Measurements from ENCODE around the gene CAV1.

Gene CAV1

DNA sequence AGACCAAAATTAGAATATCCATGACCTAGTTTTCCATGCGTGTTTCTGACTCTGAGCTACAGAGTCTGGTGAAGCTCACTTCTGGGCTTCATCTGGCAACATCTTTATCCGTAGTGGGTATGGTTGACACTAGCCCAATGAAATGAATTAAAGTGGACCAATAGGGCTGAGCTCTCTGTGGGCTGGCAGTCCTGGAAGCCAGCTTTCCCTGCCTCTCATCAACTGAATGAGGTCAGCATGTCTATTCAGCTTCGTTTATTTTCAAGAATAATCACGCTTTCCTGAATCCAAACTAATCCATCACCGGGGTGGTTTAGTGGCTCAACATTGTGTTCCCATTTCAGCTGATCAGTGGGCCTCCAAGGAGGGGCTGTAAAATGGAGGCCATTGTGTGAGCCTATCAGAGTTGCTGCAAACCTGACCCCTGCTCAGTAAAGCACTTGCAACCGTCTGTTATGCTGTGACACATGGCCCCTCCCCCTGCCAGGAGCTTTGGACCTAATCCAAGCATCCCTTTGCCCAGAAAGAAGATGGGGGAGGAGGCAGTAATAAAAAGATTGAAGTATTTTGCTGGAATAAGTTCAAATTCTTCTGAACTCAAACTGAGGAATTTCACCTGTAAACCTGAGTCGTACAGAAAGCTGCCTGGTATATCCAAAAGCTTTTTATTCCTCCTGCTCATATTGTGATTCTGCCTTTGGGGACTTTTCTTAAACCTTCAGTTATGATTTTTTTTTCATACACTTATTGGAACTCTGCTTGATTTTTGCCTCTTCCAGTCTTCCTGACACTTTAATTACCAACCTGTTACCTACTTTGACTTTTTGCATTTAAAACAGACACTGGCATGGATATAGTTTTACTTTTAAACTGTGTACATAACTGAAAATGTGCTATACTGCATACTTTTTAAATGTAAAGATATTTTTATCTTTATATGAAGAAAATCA, 35.5 kb downstream of the CAV1 start:
- no peak for DNase-seq

DNA sequence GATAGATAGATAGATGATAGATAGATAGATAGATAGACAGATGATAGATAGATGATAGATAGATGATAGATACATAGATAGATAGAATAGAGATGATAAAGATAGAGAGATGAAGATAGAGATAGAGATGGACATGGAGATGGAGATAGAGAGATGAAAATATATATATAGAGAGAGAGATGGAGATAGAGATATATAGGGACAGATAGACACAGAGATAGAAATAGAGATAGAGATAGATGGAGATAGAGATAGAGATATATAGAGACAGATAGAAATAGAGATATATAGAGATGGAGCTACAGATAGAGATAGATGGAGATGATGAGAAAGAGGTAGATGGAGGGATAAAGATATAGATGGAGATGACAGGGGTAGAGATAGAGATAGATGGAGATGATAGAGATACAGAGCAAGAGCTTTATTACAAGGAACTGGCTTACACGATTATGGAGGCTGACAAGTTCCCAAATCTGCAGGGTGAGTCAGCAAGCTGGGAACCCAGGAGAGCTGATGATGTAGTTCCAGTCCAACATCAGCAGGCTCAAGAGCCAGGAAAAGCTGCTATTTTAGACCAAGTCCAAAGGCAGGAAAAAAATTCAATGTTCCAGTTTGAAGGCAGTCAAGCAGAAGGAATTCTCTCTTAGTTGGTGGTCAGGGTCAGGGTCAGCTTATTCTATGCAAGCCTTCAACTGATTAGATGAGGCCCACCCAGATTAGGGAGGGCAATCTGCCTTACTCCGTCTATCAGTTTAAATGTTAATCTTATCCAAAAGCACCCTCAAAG, 37.1 kb downstream of the CAV1 start:
- DNase-seq: no peak

DNA sequence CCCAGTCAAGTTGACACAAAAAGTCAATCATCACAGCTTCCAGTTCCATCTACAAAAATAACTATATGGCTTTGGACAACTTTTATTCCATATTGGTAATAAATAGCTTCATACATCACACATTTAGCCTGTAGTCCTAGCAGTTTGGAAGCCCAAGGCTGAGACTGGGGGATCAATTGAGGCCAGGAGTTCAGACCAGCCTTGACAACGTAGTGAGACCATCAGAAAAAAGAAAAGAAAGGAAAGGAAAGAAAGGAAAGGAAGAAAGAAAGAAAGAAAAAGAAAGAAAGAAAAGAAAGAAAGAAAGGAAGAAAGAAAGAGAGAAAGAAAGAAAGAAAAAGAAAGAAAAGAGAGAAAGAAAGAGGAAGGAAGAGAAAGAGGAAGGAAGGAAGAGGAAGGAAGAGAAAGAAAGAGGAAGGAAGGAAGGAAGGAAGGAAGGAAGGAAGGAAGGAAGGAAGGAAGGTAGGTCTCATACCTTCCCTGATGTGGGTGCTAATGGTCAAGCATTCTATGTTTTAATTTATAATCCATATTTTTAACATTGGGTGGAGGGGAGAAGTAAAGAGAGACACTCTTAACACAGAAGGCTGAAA, 37.8 kb downstream of the CAV1 start:
- DNase-seq: no peak

DNA sequence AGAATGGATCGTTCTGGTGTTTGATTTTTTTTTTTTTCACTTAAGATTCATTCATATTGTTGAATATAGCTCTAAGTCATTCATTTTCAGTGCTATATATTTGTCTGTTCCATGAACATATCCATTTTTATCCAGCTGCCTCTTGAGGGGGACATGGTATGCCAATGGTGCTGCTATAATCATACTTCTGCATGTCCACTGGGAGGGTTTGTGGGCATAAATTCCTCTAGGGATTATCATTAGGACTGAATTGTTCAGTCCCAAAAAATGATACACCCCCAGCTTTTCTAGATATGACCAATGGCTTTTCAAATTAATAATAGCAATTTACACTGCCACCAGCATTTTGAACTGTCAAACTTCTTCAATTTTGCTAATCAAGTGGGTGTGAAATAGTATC, 41.1 kb downstream of the CAV1 start:
- no peak for DNase-seq

DNA sequence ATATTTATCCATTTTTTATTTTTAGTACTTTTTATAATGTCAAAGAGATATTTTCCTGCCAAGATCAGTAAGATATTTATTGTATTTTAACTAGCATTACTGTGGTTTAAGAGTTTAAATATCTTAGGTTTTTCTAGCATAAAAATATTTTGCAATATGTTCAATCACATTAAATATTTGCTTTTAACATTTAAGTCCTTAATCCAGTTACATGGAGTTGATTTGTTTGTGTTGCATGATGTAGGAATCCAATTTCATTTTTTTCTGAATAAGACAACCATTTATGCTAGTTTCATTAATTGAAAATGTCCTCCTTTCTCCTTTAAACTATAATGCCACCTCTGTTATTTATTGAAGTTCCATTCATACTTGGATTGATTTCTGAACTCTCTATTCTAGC, 41.8 kb downstream of the CAV1 start:
- no peak for DNase-seq

DNA sequence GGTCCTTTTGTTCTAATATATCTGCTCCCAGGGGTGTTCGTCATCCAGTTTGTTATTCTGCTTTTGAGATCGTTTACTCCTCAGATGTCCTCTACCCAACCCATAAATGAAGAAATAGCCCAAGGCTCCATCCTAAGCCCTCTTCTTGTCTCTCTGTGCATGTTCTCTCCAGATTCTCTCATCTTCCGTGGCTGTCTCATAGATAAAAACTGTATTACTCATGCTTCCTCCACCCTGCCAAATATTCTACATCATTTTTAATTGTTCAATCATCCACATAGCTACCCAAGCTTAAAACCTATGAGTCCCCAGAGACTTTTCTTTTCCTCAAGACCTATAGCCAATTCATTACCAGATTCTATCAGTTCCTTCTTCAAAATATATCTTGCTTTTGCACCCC, 44.9 kb downstream of the CAV1 start:
- peak; percentile 98 for DNase-seq

DNA sequence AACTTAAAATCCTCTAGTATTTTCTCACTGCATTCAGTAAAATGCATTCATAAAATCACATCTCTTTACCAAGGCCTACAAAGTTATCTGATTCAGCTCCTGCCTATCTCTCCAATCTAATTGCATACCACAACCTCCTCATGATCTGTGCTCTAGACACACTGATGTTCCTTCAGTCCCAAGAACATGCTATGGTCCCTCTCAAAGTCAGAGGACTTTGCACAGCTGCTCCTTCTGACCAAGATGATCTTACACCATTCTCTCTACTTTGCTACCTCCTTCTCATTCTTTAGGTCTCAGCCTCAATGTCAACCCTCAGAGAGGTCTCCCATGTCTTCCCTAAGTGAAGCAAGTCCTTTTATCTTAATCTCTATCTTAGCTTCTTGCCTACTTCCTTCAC, 45.5 kb downstream of the CAV1 start:
- no peak for DNase-seq

DNA sequence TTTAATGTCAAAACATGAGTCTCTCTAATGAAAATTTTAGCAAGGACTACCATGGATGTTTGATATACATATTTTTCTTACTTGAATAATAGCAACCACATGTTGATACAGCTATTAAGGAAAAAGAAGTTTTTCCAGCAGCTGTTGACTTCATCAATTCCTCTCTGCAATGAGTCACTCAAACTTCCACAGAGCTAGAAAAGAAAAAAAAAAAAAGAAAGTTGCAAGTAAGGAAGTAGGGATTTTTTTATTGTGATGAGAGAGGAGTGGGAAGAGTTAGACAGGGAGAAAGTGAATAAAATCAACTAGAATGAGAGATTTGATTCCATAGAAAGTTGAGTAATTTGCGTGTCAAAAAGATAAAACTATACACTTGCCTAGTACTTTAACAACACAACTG, 46.2 kb downstream of the CAV1 start:
- peak; percentile 93 for DNase-seq

DNA sequence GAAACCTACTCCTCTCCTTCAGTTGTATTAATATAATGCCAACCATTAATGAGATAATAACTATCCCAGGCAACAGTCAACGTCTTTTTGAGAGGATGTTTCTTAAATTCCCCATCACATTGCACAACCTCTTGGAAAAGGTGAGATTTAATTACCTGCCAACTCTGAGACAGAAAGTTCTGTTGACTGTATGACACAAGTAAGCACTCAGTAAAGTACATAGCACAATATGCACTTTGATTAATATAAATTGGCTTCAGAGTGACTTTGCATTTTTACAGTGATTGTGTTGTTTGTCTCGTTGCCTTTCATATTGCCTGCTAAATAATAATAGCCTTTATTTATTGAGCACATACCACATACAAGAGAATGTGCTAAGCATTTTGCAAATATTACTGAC, 46.7 kb downstream of the CAV1 start:
- DNase-seq: no peak

DNA sequence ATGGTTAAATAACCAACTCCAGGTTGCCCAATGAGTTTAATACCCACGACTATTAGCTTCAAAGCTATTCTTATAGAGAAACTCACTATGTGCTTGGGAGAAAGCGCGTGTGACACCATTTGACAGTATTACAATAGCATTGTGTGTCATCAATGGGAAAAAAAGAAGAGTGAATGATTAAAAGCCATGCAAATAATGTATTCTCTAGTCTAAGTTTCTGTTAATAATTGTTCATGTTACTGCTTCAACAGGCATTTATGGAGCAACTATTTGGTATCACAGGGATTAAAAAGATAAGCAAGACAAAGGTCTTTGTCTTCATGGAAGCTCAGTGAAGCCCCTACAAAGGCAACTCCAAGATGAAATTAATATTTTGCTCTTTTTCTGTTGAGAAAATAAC, 47.2 kb downstream of the CAV1 start:
- DNase-seq: no peak

DNA sequence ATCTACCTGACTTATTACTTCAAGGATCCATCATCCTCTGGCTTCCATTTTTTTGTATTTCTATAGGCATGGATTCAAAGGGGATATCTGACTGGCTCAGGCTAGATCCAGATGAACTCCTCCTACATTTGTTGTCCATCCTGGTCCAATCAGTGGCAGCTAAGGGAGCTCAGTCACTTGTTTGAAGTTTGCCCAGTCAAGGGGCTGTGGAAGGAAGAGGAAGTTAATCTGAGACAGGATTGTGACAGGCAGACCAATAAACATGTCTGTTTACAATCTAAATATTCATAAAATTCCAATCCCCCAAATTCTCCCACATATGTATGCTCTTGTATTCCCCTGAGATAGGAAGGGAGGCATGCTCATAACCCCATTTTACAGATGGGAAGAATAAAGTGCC, 48.7 kb downstream of the CAV1 start:
- no peak for DNase-seq

DNA sequence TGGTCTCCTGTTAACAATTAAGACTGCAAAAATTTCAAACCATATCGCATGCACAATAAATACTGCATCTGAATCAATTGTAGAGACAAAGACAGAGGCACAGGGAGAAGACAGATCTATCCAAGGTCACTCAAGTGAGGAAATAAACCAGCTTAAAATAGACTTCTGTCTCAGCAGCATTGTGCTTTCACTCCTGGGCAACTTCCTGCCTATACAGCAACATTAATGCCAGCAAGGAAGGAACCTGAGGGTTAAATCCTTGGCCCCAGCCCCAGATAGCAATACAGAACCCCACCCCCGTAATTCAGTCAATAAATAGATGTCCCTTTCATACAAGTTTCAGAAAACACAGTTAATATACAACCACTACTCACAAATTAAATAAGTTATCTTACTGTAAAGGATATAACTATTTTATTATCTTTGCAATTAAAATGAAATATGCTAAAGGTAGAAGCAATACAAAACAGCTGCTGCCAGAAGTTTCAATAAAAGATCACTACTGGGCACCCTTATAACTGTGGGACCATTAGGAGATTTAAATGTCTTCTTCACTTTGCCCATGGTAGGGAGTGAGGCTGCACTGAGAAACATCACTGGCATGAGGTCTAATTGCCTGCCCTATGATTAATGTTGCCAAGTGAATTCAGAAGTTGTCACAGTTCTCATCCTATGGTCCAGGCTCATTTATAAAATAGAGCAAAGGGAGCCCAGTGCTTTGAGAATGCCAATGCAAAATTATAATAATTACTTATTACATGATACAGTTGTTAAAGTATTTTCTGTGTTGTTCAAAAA, 49.4 kb downstream of the CAV1 start:
- DNase-seq: no peak

DNA sequence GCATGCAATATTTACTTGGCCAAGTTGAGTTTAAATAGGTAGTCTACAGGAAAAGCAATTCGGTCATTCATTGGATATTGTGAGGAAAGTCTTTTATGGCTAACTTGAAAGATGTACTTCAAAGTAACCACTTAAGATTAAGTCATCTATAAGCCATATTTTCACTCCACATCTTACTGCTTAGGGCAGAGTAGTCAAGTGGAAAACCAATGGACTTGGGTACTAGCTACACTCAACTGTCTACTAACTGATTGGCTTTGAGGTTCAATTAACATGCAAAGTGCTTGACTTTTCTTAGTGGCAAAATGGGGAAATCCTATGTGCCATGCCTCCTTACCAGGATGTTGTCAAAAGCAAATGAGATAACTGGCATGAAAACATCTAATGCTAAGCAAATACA, 51.0 kb downstream of the CAV1 start:
- no peak for DNase-seq

DNA sequence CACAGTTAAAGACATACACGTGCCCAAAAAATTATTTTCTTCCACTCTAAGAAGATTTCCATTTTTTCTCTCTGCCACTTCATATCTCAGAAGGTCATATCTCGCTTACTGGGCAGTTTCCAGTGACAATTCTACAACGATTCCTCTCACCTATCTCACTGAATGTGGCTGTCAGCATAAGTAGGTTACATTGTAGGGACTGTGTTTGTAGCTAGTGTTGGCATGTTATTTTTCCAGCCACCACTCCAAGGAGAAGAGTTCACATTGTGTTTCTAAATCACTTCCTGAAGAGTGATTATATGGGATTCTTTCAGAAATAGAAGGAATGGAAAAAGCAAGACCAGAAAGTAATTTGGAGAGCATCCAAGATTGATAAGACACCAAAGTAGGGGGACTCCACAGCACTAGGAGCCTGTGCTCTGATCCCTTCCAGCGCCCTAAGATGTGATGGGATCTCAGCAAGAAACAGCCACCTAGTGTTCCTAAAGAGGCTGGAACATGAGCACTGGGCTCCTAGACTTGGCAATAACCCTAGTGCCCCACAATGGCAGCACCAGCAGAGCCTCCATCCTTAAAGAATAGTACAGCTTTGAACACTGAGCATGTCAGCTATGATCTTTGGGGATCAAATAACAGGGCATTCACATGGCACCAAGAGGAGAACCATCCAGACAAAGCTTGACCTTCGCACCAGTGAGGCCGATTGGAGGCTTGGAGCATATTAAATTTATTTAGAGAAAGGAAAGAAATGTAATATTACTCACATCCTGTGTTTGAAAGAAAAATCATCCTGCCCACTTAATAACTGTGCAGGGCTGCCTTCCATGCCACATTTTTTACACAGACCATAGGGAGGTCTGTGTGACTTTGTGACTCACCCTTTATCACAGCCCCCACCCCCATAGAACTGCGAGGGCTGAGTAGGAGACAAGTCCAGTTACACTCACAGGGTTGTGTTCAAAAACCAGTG, 51.8 kb downstream of the CAV1 start:
- DNase-seq: peak; percentile 98

DNA sequence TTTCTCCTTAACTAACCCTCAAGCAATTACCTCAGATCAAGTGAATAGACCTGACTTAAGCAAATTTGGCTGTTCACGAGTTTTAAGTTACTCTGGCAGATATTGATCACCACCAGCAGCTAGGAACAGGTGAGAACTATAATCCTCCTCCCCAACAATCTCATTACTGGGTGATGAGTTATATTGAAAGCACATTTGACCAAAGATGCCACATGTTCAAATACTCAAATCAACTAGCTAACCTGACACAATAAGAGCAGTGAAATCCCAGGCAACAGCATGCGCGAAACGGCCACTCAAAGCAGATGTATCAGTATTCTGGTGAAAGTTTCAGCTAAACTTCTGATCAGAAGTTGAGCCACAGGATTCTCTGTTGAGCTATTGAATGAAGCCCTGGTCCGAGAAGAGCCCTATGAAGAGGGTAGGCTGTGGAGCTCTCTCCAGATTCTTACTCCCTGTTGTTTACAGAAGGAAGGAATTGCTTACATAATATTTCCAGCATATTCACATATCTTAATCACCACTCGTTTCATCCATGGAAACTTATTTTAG, 52.6 kb downstream of the CAV1 start:
- no peak for DNase-seq

DNA sequence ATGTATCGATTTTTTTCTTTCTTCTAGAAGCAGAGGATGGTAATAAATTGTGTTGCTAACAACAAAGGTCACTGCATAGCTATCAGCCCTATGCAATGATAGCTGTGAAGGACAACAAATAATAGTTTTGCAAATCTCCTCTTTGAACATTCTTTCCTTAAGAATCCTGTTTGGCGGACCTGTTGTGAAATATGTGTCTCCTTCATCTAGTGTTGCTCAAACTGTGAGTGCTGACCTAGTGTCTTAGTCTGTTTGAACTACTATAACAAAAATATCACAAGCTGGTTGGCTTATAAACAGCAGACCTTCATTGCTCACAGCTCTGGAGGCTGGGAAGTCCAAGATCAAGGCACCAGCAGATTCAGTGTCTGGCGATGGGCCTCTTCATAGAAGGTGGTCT, 53.7 kb downstream of the CAV1 start:
- DNase-seq: no peak

DNA sequence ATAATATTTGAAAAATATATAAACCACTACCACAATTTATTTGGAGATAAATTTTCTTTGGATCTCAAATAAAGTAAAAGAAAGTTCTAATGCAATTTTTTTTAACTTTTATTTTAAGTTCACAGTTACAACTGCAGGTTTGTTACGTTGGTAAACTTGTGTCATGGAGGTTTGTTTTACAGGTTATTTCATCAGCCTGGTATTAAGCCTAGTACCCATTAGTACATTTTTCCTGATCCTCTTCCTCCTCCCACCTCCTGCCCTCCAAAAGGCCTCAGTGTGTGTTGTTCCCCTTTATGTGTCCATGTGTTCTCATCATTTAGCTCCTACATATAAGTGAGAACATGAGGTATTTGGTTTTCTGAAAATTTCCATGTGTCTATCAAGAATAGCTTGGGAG, 54.5 kb downstream of the CAV1 start:
- no peak for DNase-seq

DNA sequence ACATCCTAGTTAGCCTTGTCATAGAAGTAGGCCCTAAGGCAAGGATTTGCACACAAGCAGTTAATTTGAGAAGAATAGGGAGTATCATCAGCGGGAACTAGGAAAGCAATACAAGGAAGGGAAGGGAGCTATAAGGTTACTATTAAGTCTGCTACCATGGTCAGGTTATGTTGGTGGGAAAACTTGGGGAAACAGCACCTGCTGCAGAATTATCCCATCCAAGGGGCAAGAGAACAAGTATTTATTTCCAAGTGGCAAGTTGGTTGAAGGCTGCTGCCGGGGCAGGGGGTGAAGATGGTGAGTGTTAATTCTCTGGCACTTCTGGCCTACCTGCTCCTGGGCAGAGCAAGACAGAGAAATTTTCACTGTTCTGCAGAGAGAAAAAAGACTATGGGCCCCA, 55.0 kb downstream of the CAV1 start:
- no peak for DNase-seq

DNA sequence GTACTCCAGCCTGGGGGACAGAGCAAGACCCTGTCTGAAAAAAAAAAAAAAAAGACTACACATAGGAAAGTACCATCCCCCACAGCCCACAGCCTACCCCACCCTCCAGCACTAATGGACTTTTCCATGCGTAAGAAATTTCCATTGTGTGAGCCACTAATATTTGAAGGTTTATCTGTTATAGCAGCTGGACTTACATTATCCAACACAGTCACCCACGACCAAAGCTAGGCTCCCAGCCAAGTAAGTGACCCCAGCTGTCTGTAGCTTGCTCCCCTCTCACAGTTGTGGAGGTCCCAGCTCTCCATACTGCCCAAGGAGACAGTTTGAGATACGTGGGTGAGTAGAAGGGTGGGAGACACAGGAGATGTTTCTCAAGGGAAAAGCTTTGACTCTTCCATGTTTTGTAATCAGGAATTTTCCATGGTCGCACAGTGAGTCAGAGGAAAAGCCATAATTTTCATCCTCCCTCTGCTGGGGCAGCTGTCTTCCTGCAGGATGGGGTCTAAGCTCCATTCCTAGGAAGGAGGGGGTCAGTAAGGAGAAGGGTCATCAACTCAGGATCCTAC, 57.4 kb downstream of the CAV1 start:
- DNase-seq: peak; percentile 76

DNA sequence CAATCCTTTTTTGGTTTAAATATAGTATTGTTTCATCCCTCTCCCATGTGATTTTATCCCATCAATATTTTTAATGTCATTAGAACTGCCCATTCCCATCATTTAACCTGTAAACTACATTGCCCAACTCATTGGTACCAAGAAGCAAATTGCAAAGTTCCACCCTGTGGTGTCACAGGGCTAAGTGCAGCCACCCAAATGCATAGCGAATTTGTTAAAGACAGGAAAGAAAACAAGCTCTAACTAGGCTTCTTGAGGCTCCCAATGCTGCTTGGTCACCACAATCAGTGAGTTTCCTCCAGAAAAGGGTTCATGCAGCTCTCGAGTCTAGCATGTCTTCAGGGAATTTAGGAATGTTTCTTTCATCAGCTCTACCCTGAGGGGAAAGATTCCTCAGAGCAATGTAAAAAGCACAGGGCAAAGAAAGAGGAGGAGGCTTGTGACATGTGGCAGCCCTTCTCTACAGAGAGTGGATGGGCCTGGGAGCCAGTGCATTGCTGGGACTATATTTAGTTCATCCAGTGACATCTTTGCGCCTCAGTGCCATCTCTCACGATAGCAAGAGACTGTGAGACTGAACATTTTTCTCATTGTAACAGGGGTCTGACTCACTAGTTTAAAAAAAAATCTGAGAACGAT, 58.1 kb downstream of the CAV1 start:
- DNase-seq: peak; percentile 94

DNA sequence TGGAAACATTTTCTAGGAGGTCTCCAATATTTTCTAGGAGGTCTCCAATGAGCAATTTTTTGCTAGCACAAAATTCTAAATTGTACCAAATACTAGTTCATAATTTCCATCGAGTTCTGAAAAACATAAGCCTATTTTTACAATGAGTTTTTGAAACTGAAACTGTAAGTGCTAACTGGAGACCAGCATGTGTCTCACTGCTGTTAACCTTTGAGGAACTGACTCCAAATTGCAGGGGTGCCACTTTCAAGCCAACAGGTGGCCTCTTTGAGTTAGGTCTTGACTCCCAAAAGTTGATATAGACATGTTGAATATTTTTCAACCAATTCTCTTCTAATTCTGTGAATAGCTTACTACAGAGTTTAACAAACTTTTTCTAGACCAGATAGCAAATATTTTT, 58.8 kb downstream of the CAV1 start:
- DNase-seq: no peak
